RWPE2 (cell line): ENCODE measurements around the gene PSMD2.

Experiments
- ATAC-seq: fragments of 200-7000 bp; cut with Tn5 transposase; 3 replicates; pipeline ENCODE4 v1.9.1; 2021; ENCODE audit warnings: low read depth
- DNase-seq: peaks from one replicate; pipeline ENCODE4 v3.0.0-alpha.2; 2020; ENCODE audit warnings: low spot score
- H3K27ac ChIP-seq: fragments of 450-650 bp; 2 replicates; pipeline ENCODE4 v1.5.1; 2017; ENCODE audit warnings: mild to moderate bottlenecking; ENCODE audit not compliant: poor library complexity, severe bottlenecking
- H3K27me3 ChIP-seq: fragments of 250-450 bp; sonication (Bioruptor Pico); 2 replicates; pipeline ENCODE4 v1.5.1; 2021; ENCODE audit warnings: mild to moderate bottlenecking, moderate library complexity; ENCODE audit not compliant: insufficient read depth, poor library complexity, severe bottlenecking
- H3K36me3 ChIP-seq: fragments of 250-450 bp; sonication (Bioruptor Pico); 2 replicates; pipeline ENCODE4 v1.5.1; 2020; ENCODE audit warnings: low read depth, mild to moderate bottlenecking, moderate library complexity
- H3K4me1 ChIP-seq: fragments of 250-450 bp; sonication (Bioruptor Pico); 2 replicates; pipeline ENCODE4 v1.5.1; 2021; ENCODE audit warnings: mild to moderate bottlenecking, moderate library complexity; ENCODE audit not compliant: insufficient read depth, poor library complexity, severe bottlenecking
- H3K4me3 ChIP-seq: fragments of 250-450 bp; sonication (Bioruptor Pico); 2 replicates; pipeline ENCODE4 v1.5.1; 2021; ENCODE audit warnings: mild to moderate bottlenecking, moderate library complexity; ENCODE audit not compliant: severe bottlenecking
- H3K9me3 ChIP-seq: fragments of 250-450 bp; sonication (Bioruptor Pico); 2 replicates; pipeline ENCODE4 v1.5.1; 2021; ENCODE audit warnings: mild to moderate bottlenecking, moderate library complexity; ENCODE audit not compliant: severe bottlenecking
- TF ChIP-seq, protein P1 (sequence below): fragments of 450-650 bp; IDR thresholded peaks from one replicate; pipeline ENCODE4 v1.5.1; 2017; ENCODE audit warnings: mild to moderate bottlenecking, moderate library complexity; ENCODE audit not compliant: poor library complexity, severe bottlenecking

Gene PSMD2

DNA sequence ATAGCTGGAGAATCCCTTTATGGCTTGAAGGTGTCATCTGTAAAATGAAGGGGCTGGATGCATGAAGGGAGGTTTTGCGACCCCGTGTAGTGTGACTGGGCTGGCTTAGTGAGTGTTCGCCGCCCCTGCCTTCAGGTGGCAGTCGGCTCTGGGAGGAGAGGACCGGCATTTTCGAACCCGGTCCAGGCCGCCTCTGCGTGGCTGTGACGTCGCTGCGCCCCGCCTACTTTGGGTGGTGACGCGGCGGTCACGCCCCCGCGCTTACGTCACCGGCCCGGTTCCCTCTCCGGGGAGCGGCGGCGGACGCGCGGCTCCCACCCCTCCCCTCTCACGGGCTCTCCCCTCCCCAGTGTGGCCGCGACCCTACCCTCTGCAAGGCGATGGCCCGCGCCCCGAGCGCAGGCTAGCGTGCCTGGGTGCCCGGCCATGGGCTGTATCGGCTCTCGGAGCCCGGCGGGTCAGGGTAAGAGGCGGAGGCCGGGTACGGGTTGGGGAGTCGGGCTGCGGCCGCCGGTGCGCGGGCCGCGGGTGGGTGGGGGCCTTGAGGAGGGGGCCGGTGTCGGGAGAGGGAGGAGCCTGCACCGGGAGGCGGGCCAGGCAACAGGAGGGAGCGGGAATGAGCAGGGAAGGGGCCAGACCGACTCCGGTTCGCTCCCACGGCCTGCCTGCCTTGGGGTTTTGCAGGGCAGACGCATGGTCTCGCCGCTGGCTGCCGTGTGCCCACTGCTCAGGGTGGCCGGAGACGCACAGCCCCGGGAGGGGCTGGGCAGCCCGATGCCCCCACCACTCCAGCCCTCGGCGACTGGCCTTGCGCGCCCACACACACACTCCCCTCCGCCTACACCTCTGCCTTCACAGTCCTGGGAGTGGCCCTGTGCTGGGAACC is 36.9 kb downstream of the PSMD2 start:
- DNase-seq (no peak), ATAC-seq (peak; percentile 40)
- H3K9me3 ChIP-seq: no peaks in the 10 kb centered on the region
- no peaks in the 10 kb centered on the region for H3K27me3 ChIP-seq
- peak overlapping the region; percentile 98 for H3K27ac ChIP-seq
- H3K36me3 ChIP-seq: peaks cover 53% of the 10 kb centered on the region
- TF ChIP-seq, protein P1, sequence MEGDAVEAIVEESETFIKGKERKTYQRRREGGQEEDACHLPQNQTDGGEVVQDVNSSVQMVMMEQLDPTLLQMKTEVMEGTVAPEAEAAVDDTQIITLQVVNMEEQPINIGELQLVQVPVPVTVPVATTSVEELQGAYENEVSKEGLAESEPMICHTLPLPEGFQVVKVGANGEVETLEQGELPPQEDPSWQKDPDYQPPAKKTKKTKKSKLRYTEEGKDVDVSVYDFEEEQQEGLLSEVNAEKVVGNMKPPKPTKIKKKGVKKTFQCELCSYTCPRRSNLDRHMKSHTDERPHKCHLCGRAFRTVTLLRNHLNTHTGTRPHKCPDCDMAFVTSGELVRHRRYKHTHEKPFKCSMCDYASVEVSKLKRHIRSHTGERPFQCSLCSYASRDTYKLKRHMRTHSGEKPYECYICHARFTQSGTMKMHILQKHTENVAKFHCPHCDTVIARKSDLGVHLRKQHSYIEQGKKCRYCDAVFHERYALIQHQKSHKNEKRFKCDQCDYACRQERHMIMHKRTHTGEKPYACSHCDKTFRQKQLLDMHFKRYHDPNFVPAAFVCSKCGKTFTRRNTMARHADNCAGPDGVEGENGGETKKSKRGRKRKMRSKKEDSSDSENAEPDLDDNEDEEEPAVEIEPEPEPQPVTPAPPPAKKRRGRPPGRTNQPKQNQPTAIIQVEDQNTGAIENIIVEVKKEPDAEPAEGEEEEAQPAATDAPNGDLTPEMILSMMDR: no peak
- peak overlapping the region; percentile 56 for H3K4me3 ChIP-seq
- peaks cover 43% of the 10 kb centered on the region for H3K4me1 ChIP-seq

DNA sequence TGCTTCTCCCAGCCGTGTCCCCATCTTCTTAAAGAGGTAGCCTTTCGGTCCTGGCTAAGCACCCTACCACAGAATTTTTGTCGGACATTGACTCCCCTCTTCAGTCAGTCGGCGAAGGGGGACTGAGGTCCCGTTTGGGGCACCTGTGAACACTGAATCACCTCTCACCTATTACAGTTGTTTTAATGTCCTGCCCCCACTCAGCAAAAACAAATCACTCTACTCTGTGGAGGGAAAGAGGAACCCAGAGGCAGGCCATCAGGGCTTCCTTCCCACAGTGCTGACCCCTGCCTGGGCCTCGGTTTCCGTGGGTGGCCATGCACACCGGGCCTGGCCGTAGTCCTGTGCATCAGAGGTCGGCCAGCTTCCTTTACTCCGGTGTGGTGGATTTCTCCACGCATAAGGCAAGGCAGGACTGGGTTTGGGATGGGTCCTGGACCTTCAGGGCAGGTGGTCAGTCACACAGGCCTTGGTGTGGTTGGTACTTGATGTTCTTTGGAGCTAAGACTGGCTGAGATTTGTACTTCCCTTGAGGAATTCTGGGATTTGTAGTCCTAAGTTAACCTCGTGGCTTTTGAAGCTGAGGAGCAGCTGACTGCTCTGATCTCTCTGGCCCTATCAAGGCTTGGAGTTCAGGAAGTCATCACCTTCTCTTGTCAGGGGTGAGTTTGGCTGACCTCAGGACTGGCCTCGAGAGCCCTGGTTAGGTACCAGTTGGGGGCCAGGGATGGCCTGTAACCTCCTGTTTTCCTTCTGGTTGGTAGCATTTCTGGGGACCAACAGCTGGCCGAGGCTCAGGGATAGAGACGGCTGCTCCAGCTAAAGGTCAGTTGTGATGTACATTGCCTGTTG is 37.7 kb downstream of the PSMD2 start:
- peak overlapping the region; percentile 98 for H3K27ac ChIP-seq
- TF ChIP-seq, protein P1: no peak
- H3K36me3 ChIP-seq: peaks cover 44% of the 10 kb centered on the region
- H3K27me3 ChIP-seq: no peaks in the 10 kb centered on the region
- peak overlapping the region; percentile 56 for H3K4me3 ChIP-seq
- ATAC-seq (peak; percentile 7; the same call in 1 of the 3 replicates), DNase-seq (no peak)
- no peaks in the 10 kb centered on the region for H3K9me3 ChIP-seq
- H3K4me1 ChIP-seq: peaks cover 41% of the 10 kb centered on the region

DNA sequence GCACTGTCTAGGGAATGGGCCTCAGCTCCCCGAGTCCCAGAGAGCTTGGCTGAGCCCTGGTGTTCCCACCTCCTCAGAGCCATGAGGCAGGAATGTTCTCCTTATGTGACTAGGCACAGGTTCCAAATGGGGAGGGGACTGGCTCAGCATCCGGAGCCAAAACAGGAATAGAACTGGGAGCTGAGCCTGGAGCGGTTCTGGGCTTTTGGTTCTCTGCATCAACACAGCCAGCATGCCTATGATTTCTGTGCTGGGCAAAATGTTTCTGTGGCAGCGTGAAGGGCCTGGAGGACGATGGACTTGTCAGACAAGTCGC is 38.3 kb downstream of the PSMD2 start, which contains the start of gene FAM131A:
FAM131A (plus strand) TSS at position 202 of the 316 bp plus-strand sequence; CDS start at position 233, 31 bp downstream.
- no peaks in the 10 kb centered on the region for H3K9me3 ChIP-seq
- no peak for ATAC-seq
- no peak for DNase-seq
- H3K27ac ChIP-seq: peak within 1 kb of the TSS; percentile 98
- H3K4me3 ChIP-seq: peak within 1 kb of the TSS; percentile 56
- peaks cover 36% of the 10 kb centered on the region for H3K4me1 ChIP-seq
- H3K27me3 ChIP-seq: no peaks in the 10 kb centered on the region
- TF ChIP-seq, protein P1: no peak
- peaks cover 43% of the 10 kb centered on the region for H3K36me3 ChIP-seq

DNA sequence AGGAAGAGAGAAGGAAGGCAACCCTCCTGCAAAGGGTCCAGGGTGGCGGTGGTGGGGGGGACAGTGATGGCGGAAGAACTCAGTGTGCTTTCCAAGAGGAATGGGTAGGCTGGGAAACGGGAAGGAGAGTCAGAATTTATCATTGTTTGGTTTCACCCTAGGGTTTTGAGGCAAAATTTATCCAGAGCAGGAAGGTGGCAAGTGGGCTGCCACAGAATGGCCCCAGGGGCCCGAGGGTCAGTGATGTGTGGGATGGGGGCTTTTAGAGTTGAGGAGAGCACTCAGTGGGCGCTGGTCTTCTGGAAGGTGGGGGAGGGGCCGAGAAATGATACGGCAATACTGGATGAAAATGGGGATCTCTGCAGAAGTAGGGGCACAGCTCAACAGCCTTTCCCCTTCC is 38.9 kb downstream of the PSMD2 start:
- Histone ChIP-seq H3K9me3 (no peaks in the 10 kb centered on the region), H3K27ac (no peak overlapping the region), H3K4me1 (peaks cover 30% of the 10 kb centered on the region), H3K4me3 (no peak overlapping the region), H3K36me3 (peaks cover 41% of the 10 kb centered on the region), H3K27me3 (no peaks in the 10 kb centered on the region)
- TF ChIP-seq, protein P1: no peak
- ATAC-seq: no peak
- DNase-seq: no peak
